HG02973 (cell line): ENCODE measurements around the gene EVI2A.
"Not testable (repeated sequence)": the region's sequence is repeated elsewhere in the genome, so short reads cannot be mapped to it uniquely, and the experiment has no call there.

Experiments
- ATAC-seq: cut with Tn5 transposase; IDR thresholded peaks from one replicate; pipeline ENCODE4 v1.9.1; 2021; ENCODE audit warnings: moderate library complexity; ENCODE audit not compliant: unreplicated experiment

Gene EVI2A, protein sequence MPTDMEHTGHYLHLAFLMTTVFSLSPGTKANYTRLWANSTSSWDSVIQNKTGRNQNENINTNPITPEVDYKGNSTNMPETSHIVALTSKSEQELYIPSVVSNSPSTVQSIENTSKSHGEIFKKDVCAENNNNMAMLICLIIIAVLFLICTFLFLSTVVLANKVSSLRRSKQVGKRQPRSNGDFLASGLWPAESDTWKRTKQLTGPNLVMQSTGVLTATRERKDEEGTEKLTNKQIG

GRCh38 chr17:31321481-31321880 lies at the start of gene EVI2A:
Gene EVI2A (minus strand): TSS chr17:31321622. CDS start chr17:31319013, 2,609 bp downstream.
- no peak for ATAC-seq

GRCh38 chr17:31369266-31369665 lies 47.8 kb upstream of the EVI2A start:
- no peak for ATAC-seq

- no peak for ATAC-seq
These were observed 44.7 kb upstream of the EVI2A start for GRCh38 chr17:31366088-31366487.

DNA sequence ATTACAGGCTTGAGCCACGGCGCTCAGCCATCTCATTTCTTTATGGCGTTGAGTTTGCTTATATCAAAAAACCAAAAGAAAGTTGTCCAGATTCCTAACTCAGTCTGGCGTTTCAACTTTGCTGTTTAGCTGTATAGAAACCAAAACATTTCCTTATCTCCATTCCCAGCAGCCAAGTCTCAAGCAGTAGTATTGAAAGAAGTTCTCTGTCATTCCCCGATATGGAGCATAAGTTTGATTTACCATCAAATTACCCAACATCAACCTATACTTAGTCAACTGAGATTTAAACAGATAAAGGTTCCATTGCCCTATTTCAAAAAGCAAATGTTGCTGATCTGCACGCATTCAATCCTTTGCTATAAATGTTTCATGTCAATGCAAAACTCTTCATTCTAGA lies 42.6 kb upstream of the EVI2A start:
- no peak for ATAC-seq

DNA sequence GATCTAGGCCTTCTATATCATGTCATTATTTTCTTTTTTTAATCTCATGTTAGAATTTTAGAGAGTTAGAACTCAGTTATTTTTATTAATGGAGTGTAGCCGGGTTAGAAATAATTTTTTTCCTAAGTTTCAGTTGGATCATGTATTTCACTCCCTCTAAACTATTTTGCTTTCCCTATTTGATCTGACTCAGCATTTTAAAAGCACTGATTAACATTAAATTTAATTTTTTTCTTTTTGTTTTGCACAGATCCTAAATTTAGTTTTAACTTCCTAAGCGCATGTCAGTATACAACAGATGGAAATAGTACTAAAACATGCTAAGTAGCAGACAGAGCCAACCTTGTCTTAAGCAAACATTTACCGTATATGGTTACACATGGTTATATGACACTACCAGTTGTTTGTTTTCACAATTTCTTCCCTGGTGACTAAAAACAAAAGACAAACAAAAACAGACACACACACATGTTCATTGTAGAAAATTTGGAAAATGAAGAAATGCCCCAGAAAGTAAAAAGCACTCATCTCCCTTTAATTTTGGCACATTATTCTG lies 36.5 kb upstream of the EVI2A start:
- no peak for ATAC-seq

DNA sequence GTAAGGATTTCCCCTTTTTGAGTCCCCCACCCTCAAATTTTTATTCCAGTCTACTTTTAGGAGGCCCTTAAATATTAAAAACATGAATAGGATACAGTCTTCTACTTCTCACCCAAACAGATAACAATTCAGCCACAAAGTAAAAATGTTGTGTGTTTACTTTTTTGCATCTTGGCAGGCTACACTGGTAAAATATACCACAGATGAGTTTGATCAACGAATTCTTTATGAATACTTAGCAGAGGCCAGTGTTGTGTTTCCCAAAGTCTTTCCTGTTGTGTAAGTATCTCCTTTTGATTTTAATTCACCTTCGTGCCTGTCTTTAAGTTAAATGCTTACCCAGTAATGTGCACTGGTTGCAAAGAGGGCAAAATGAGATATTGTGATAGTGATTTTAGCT lies 35.7 kb upstream of the EVI2A start:
- no peak for ATAC-seq

- no peak for ATAC-seq
These were observed 34.5 kb upstream of the EVI2A start for GRCh38 chr17:31355935-31356334.

- ATAC-seq: no peak
These were observed 28.0 kb upstream of the EVI2A start for GRCh38 chr17:31349454-31349853.

GRCh38 chr17:31345191-31345747 lies 23.8 kb upstream of the EVI2A start:
- ATAC-seq: not testable (repeated sequence)

GRCh38 chr17:31339906-31340661 lies 18.7 kb upstream of the EVI2A start:
- no peak for ATAC-seq

- no peak for ATAC-seq
These were observed 7.8 kb upstream of the EVI2A start for GRCh38 chr17:31329221-31329620.

- ATAC-seq: no peak
These were observed 6.7 kb upstream of the EVI2A start for GRCh38 chr17:31328160-31328535.

GRCh38 chr17:31327534-31328159 lies 6.2 kb upstream of the EVI2A start:
- ATAC-seq: no peak

GRCh38 chr17:31323551-31323950 lies 2.1 kb upstream of the EVI2A start:
- ATAC-seq: no peak

DNA sequence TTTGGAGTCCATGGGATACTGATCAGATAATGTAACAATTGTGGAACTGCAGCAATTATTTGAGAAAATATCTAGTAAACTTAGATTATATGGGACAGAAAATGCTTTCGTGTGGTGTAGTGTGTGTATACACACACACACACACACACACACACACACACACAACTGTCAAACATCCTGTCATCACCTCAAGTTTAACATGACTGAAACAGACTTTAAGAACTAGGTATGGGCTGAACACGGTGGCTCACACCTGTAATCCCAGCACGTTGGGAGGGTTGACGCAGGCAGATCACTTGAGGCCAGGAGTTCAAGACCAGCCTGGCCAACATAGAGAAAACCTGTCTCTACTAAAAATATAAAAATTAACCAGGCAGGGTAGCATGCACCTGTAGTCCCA lies 544 bp upstream of the EVI2A start:
- no peak for ATAC-seq

- no peak for ATAC-seq
These were observed 631 bp downstream of the EVI2A start for GRCh38 chr17:31320791-31321190.

DNA sequence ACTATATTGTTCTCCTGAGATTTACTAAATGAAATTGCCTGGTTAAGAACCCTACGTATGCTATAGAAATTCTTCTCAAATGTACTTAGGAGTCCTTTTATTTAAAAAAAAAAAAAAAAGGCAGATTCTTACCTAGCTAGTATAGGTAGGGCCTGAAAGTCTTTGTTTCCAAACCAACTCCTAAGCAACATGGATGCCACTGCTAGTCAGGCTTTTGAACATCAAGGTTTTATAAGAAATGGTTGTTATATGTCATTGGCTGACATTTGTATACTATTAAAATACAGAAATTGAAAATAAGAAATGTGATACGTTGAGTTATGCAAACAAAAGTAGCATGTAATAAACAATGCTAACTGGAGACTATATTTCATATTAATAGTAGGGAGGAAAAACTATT lies 1.2 kb downstream of the EVI2A start:
- no peak for ATAC-seq

DNA sequence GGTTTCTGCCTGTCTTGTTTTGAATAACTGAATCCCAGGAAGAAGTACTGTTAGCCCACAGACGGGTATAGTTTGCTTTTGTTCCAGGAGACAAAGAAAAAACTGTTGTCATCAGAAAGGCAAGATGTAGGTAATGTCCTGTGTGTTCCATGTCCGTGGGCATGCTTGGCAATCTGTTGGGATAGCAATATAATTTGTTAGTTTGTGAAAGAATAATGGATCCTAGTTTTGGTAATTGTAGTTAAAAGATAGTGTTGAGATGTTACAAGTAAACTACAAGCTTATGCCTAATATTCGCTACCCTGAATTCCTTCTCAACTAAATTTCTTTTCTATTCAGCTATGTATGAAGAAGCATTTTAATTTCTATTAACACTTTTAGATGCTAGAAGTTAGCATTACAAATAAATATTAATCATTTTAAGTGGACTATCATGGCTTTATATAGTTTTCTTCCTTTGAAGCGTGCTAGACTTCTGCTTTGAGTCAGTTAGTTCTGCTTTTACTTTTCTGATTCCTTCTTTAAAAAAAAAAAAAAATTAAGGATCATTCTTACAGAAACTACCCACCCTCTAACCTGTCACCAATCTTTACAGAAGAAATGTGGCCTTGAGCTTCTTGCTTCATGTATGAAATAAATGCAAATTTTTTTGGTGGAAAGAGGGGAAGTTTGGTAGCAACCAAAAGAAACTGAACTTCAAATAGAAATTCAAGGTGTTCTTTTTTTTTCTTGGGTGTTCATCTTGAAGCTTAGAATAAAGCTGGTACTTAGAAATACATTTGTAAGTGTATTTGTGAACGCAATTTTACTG lies 2.4 kb downstream of the EVI2A start:
- no peak for ATAC-seq

DNA sequence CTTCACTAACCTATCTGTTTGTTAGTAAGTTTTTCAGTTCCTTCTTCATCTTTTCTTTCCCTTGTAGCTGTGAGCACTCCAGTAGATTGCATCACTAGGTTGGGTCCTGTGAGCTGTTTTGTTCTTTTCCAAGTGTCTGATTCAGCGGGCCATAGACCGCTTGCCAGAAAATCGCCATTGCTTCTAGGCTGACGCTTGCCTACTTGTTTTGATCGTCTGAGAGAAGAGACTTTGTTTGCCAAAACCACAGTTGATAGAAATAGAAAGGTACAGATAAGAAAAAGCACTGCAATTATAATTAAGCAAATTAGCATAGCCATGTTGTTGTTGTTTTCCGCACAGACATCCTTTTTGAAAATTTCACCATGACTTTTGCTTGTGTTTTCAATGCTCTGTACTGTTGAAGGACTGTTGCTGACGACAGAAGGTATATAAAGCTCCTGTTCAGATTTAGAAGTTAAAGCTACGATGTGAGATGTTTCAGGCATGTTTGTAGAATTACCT lies 3.1 kb downstream of the EVI2A start:
- no peak for ATAC-seq

DNA sequence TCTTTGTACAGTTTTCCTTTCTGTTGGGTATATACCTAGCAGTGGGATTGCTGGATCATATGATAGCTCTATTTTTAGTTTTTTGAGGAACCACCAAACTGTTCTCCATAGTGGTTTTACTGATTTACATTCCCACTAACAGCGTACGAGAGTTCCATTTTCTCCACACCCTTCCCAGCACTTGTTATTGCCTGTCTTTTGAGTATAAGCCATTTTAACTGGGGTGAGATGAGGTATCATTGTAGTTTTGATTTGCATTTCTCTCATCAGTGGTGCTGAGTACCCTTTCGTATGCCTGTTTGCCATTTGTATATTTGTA lies 6.7 kb downstream of the EVI2A start:
- no peak for ATAC-seq
